ENCODE measurements around the gene HNRNPAB.

HNRNPAB gene

GRCh38 chr5:178221853-178222252 is 17.5 kb downstream of the HNRNPAB start:
- TF ChIP-seq CTCF (IDR thresholded peaks at IDR 0.05; ENCODE audit: borderline replicate concordance, control extremely low read depth, extremely low read depth, insufficient read depth, missing control alignments), result no peak
- in situ Hi-C loops (cut with MboI; ENCODE audit: low sequenced_read_pairs, unreplicated experiment), result no loop called here
- DNase-seq (ENCODE audit: low spot score), result no peak

GRCh38 chr5:178222292-178222691 is 18.0 kb downstream of the HNRNPAB start:
- DNase-seq (ENCODE audit: low spot score), result no peak
- in situ Hi-C loops (cut with MboI; ENCODE audit: low sequenced_read_pairs, unreplicated experiment), result no loop called here
- TF ChIP-seq CTCF (IDR thresholded peaks at IDR 0.05; ENCODE audit: borderline replicate concordance, control extremely low read depth, extremely low read depth, insufficient read depth, missing control alignments), result no peak

DNA sequence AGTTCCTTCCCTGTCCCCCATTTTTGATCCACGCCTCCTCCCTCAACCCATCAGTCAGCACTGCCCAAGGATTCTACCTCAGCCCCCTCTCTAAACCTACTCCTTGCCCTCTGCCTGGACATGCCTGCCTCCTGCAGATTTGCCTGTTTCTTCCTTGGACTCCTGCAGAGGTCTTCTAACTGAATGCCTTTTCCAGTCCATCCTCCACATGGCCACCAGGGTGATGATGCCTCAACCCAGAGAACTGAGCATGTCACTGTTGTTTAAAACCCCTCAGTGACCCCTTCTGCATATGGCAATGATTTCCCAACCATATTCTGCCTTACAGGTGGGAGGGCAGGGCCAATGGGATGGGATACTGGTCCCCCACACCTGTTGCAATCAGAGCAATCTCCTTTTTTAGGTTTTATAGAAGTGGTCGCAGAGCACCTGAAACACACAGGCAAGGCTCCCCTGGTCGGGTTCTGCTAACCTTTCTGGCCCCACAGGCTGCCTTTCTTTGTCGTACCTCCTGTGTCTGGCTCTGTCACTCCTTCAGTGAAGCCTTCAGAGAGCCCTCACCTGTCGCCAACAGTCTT is 19.0 kb downstream of the HNRNPAB start:
- no peak for TF ChIP-seq CTCF (IDR thresholded peaks at IDR 0.05; ENCODE audit: borderline replicate concordance, control extremely low read depth, extremely low read depth, insufficient read depth, missing control alignments)
- DNase-seq (ENCODE audit: low spot score), result no peak
- in situ Hi-C loops (cut with MboI; ENCODE audit: low sequenced_read_pairs, unreplicated experiment), result no loop called here

- no peak for DNase-seq (ENCODE audit: low spot score)
- TF ChIP-seq CTCF (IDR thresholded peaks at IDR 0.05; ENCODE audit: borderline replicate concordance, control extremely low read depth, extremely low read depth, insufficient read depth, missing control alignments), result no peak
- in situ Hi-C loops (cut with MboI; ENCODE audit: low sequenced_read_pairs, unreplicated experiment), result no loop called here
Observed at GRCh38 chr5:178223828-178224335, 19.5 kb downstream of the HNRNPAB start.

- TF ChIP-seq CTCF (IDR thresholded peaks at IDR 0.05; ENCODE audit: borderline replicate concordance, control extremely low read depth, extremely low read depth, insufficient read depth, missing control alignments), result no peak
- no peak for DNase-seq (ENCODE audit: low spot score)
- in situ Hi-C loops (cut with MboI; ENCODE audit: low sequenced_read_pairs, unreplicated experiment), result no loop called here
Observed at GRCh38 chr5:178224403-178224802, 20.1 kb downstream of the HNRNPAB start.

DNA sequence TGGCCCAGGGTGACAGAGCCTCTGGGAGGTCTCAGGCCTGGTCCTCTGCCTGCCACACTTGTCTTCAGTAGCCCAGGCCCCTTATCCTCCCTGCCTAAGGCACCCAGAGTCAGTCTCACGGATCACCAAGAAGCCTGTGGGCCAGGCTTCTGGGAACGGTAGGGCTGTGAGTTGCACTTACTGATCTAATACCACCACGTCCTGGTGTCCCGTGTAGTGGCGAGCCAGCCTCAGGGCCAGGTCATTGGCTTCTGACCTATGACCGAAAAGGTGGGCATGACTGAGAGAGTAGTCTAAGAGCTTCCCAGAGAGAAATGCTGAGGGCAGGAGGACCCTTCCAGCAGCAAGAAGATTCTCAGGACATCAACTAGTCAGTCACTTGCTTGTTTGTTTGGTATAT is 20.8 kb downstream of the HNRNPAB start:
- DNase-seq (ENCODE audit: low spot score), result no peak
- TF ChIP-seq CTCF (IDR thresholded peaks at IDR 0.05; ENCODE audit: borderline replicate concordance, control extremely low read depth, extremely low read depth, insufficient read depth, missing control alignments), result no peak
- in situ Hi-C loops (cut with MboI; ENCODE audit: low sequenced_read_pairs, unreplicated experiment), result no loop called here

Measured in GM13976 (cell line).